Measurements from ENCODE around the gene RPTOR.

Gene RPTOR

GRCh38 chr17:80818871-80819270, 274.2 kb downstream of the RPTOR start:
- no peak overlapping the region for H3K27ac ChIP-seq (ENCODE audit: low read depth, low read length)

GRCh38 chr17:80819422-80820164, 275.0 kb downstream of the RPTOR start:
- Histone ChIP-seq H3K27ac (ENCODE audit: low read depth, low read length) (no peak overlapping the region), H3K4me1 (ENCODE audit: control insufficient read depth in 1 of 2, insufficient read depth in 2 of 2, low read length in 2 of 2) (peaks cover 0 to 2% of the 10 kb centered on the region in 2 donors), H3K9ac (ENCODE audit: low read depth in 1 of 2, low read length in 2 of 2) (no peak overlapping the region), H3K9me3 (ENCODE audit: control insufficient read depth in 1 of 2, low read length in 2 of 2) (no peaks in the 10 kb centered on the region), H3K36me3 (ENCODE audit: control insufficient read depth in 1 of 2, insufficient read depth in 2 of 2, low read length in 2 of 2) (peaks cover 13 to 14% of the 10 kb centered on the region in 2 donors), H3K27me3 (ENCODE audit: control insufficient read depth in 1 of 2, insufficient read depth in 2 of 2, low read length in 2 of 2) (no peaks in the 10 kb centered on the region), H3K4me3 (ENCODE audit: low read depth in 1 of 2, low read length in 2 of 2) (no peak overlapping the region)

More at GRCh38 chr17:80818871-80819270, 274.2 kb downstream of the RPTOR start:
- peaks cover 13% of the 10 kb centered on the region in 2 donors for H3K36me3 ChIP-seq (ENCODE audit: control insufficient read depth in 1 of 2, insufficient read depth in 2 of 2, low read length in 2 of 2)
- H3K9ac ChIP-seq (ENCODE audit: low read depth in 1 of 2, low read length in 2 of 2) = no peak overlapping the region
- peaks cover 0 to 2% of the 10 kb centered on the region in 2 donors for H3K4me1 ChIP-seq (ENCODE audit: control insufficient read depth in 1 of 2, insufficient read depth in 2 of 2, low read length in 2 of 2)
- H3K9me3 ChIP-seq (ENCODE audit: control insufficient read depth in 1 of 2, low read length in 2 of 2) = no peaks in the 10 kb centered on the region
- H3K4me3 ChIP-seq (ENCODE audit: low read depth in 1 of 2, low read length in 2 of 2) = no peak overlapping the region
- no peaks in the 10 kb centered on the region for H3K27me3 ChIP-seq (ENCODE audit: control insufficient read depth in 1 of 2, insufficient read depth in 2 of 2, low read length in 2 of 2)

DNA sequence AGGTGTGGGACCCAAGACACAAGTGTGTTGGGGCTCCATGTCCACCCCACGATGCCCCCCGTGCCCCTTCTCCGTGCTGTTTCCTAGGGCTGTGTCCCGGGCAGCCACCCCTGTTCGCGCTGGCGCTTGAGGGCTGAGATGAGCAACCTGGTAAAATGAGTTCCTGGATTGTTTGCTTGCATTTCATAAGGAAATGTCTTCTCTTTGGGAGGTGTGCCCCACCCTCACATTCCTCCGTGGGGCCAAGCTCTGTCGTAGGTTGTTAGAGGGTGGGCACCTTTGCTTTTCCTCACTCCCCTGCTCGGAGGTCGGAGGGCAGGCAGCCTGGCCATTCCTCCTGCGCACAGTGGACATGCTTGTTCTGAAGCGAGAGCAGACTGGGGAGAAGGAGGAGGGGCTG, 275.7 kb downstream of the RPTOR start:
- Histone ChIP-seq H3K9ac (ENCODE audit: low read depth in 1 of 2, low read length in 2 of 2) (no peak overlapping the region), H3K36me3 (ENCODE audit: control insufficient read depth in 1 of 2, insufficient read depth in 2 of 2, low read length in 2 of 2) (peaks cover 9 to 17% of the 10 kb centered on the region in 2 donors), H3K27ac (ENCODE audit: low read depth, low read length) (no peak overlapping the region), H3K4me1 (ENCODE audit: control insufficient read depth in 1 of 2, insufficient read depth in 2 of 2, low read length in 2 of 2) (peaks cover 0 to 2% of the 10 kb centered on the region in 2 donors), H3K27me3 (ENCODE audit: control insufficient read depth in 1 of 2, insufficient read depth in 2 of 2, low read length in 2 of 2) (no peaks in the 10 kb centered on the region), H3K4me3 (ENCODE audit: low read depth in 1 of 2, low read length in 2 of 2) (no peak overlapping the region), H3K9me3 (ENCODE audit: control insufficient read depth in 1 of 2, low read length in 2 of 2) (no peaks in the 10 kb centered on the region)

DNA sequence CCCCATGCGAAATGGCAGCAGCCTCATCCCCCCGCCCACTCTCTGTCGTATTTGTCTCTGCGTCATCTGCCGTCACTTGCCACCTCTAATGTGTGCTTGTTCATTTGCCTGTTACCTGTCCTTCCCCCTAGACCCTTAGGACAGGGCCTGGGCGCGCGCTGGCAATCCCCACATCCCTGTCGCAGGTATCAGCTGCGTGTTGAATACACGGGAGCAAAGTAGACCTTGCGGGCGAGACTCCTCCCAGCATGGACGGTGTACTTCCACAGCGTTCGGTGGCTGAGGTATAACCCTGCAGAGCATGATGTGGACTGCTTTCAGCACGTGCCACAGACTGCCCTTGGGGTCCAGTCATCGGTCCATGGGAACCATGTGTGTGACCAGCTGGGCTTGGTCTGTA, 276.9 kb downstream of the RPTOR start:
- Histone ChIP-seq H3K9ac (ENCODE audit: low read depth in 1 of 2, low read length in 2 of 2) (no peak overlapping the region), H3K4me3 (ENCODE audit: low read depth in 1 of 2, low read length in 2 of 2) (no peak overlapping the region), H3K36me3 (ENCODE audit: control insufficient read depth in 1 of 2, insufficient read depth in 2 of 2, low read length in 2 of 2) (peaks cover 9 to 21% of the 10 kb centered on the region in 2 donors), H3K27ac (ENCODE audit: low read depth, low read length) (no peak overlapping the region), H3K4me1 (ENCODE audit: control insufficient read depth in 1 of 2, insufficient read depth in 2 of 2, low read length in 2 of 2) (peaks cover 0 to 2% of the 10 kb centered on the region in 2 donors), H3K9me3 (ENCODE audit: control insufficient read depth in 1 of 2, low read length in 2 of 2) (no peaks in the 10 kb centered on the region), H3K27me3 (ENCODE audit: control insufficient read depth in 1 of 2, insufficient read depth in 2 of 2, low read length in 2 of 2) (no peaks in the 10 kb centered on the region)

DNA sequence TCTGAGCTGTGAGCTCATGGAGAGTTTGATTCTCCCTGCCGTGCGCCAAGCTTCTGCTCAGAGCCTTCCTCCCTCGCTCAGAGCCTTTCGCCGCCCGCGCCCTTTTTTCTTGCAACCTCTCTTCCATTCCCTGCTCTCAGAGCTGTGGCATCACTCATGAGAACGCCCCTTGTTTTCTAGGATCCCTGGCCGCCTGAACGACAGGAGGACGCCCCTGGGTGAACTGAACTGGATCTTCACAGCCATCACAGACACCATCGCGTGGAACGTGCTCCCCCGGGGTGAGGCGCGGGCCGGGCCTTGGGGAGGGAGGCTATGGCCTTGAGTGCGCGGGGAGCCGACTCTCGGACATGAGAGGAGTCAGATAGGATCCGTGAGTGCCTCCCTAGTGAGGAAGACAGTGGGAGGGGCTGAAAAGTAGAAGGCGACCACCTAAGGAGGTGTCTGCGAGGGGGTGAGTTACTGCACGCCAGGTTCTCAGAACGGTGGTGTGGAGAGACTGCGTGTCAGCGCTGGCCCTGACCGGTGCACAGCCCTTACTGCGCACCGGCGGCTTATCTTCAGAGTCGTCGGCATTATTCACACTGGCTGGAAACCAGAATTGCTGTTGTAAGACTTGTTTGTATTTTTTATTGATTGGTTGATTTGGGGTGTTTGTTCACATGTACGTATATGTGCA, 277.5 kb downstream of the RPTOR start:
- Histone ChIP-seq H3K9ac (ENCODE audit: low read depth in 1 of 2, low read length in 2 of 2) (no peak overlapping the region), H3K9me3 (ENCODE audit: control insufficient read depth in 1 of 2, low read length in 2 of 2) (no peaks in the 10 kb centered on the region), H3K36me3 (ENCODE audit: control insufficient read depth in 1 of 2, insufficient read depth in 2 of 2, low read length in 2 of 2) (peaks cover 9 to 23% of the 10 kb centered on the region in 2 donors), H3K27ac (ENCODE audit: low read depth, low read length) (no peak overlapping the region), H3K4me3 (ENCODE audit: low read depth in 1 of 2, low read length in 2 of 2) (no peak overlapping the region), H3K27me3 (ENCODE audit: control insufficient read depth in 1 of 2, insufficient read depth in 2 of 2, low read length in 2 of 2) (no peaks in the 10 kb centered on the region), H3K4me1 (ENCODE audit: control insufficient read depth in 1 of 2, insufficient read depth in 2 of 2, low read length in 2 of 2) (peaks cover 0 to 2% of the 10 kb centered on the region in 2 donors)

DNA sequence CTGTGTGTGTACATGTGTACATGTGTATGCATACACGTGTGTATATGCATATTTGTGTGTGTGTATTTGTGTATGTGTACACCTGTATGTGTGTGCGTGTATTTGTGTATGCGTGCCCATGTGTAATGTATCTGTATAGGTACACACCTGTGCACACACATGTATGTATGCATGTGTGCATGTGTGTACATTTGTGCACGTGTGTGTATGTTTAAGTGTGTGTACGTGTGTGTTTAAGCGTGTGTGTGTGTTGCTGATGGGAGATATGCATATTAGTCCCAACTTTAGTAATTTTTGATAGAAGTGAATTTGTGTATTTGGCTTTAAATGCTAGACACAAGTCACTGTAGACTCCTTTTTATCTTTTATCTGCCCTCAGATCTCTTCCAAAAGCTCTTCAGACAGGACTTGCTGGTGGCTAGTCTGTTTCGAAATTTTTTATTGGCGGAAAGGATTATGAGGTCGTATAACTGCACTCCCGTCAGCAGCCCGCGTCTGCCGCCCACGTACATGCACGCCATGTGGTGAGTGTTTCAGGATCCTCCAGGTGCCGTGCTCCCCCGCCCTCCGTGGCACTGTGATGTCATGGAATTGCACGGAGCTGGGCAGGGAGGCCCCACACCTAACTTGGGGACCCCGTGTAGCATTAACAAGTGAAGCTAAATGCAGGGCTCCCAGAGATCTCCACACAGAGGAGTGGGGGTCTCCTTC, 278.2 kb downstream of the RPTOR start:
- Histone ChIP-seq H3K27me3 (ENCODE audit: control insufficient read depth in 1 of 2, insufficient read depth in 2 of 2, low read length in 2 of 2) (no peaks in the 10 kb centered on the region), H3K4me3 (ENCODE audit: low read depth in 1 of 2, low read length in 2 of 2) (no peak overlapping the region), H3K4me1 (ENCODE audit: control insufficient read depth in 1 of 2, insufficient read depth in 2 of 2, low read length in 2 of 2) (peaks cover 0 to 2% of the 10 kb centered on the region in 2 donors), H3K9ac (ENCODE audit: low read depth in 1 of 2, low read length in 2 of 2) (no peak overlapping the region), H3K27ac (ENCODE audit: low read depth, low read length) (no peak overlapping the region), H3K36me3 (ENCODE audit: control insufficient read depth in 1 of 2, insufficient read depth in 2 of 2, low read length in 2 of 2) (peaks cover 9 to 29% of the 10 kb centered on the region in 2 donors), H3K9me3 (ENCODE audit: control insufficient read depth in 1 of 2, low read length in 2 of 2) (no peaks in the 10 kb centered on the region)

DNA sequence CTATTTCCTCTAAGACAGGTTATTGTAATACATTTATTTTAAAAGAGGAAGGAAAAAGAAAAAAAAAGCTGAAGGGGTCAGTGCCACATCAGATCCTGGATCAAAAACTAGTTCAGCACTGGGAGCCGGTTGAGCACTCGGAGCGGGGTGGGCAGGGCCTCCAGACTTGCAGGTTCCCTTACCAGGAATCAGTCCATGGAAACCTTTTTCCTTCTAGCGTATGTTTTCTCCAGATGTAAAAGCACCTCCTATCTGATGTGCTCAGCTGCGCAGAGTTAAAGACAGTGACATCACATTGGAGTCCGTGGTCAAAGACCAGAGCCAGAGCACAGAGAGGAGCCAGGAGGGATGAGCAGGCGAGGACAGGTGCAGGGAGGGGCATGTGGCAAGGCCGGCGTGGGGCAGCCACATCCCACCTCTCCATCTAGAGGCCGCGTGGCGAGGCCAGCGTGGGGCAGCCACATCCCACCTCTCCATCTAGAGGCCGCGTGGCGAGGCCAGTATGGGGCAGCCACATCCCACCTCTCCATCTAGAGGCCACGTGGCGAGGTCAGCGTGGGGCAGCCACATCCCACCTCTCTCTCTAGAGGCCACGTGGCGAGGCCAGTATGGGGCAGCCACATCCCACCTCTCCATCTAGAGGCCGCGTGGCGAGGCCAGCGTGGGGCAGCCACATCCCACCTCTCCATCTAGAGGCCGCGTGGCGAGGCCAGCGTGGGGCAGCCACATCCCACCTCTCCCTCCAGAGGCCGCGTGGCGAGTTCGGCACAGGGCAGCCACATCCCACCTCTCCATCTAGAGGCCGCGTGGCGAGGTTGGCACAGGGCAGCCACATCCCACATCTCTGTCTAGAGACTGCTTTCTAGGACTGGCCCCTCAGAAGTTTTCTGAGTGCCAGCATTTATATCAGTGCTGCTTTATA, 280.2 kb downstream of the RPTOR start:
- no peaks in the 10 kb centered on the region for H3K4me1 ChIP-seq (ENCODE audit: control insufficient read depth in 1 of 2, insufficient read depth in 2 of 2, low read length in 2 of 2)
- H3K4me3 ChIP-seq (ENCODE audit: low read depth in 1 of 2, low read length in 2 of 2) = no peak overlapping the region
- H3K27me3 ChIP-seq (ENCODE audit: control insufficient read depth in 1 of 2, insufficient read depth in 2 of 2, low read length in 2 of 2) = no peaks in the 10 kb centered on the region
- peaks cover 9 to 31% of the 10 kb centered on the region in 2 donors for H3K36me3 ChIP-seq (ENCODE audit: control insufficient read depth in 1 of 2, insufficient read depth in 2 of 2, low read length in 2 of 2)
- H3K9me3 ChIP-seq (ENCODE audit: control insufficient read depth in 1 of 2, low read length in 2 of 2) = no peaks in the 10 kb centered on the region
- no peak overlapping the region for H3K9ac ChIP-seq (ENCODE audit: low read depth in 1 of 2, low read length in 2 of 2)
- H3K27ac ChIP-seq (ENCODE audit: low read depth, low read length) = no peak overlapping the region

GRCh38 chr17:80825471-80826345, 281.1 kb downstream of the RPTOR start:
- no peaks in the 10 kb centered on the region for H3K4me1 ChIP-seq (ENCODE audit: control insufficient read depth in 1 of 2, insufficient read depth in 2 of 2, low read length in 2 of 2)
- no peaks in the 10 kb centered on the region for H3K9me3 ChIP-seq (ENCODE audit: control insufficient read depth in 1 of 2, low read length in 2 of 2)
- no peaks in the 10 kb centered on the region for H3K27me3 ChIP-seq (ENCODE audit: control insufficient read depth in 1 of 2, insufficient read depth in 2 of 2, low read length in 2 of 2)
- H3K9ac ChIP-seq (ENCODE audit: low read depth in 1 of 2, low read length in 2 of 2) = no peak overlapping the region
- H3K4me3 ChIP-seq (ENCODE audit: low read depth in 1 of 2, low read length in 2 of 2) = no peak overlapping the region
- H3K27ac ChIP-seq (ENCODE audit: low read depth, low read length) = no peak overlapping the region
- peaks cover 9 to 31% of the 10 kb centered on the region in 2 donors for H3K36me3 ChIP-seq (ENCODE audit: control insufficient read depth in 1 of 2, insufficient read depth in 2 of 2, low read length in 2 of 2)
